ENCODE data around the gene C14orf132. TPM values are rescaled to one million over a fixed set of nuclear protein-coding genes. Genes with fewer than 3 reads are reported as not detected.

C14orf132 gene
- total RNA-seq, 1 experiment from 2014 or later = 1.3 TPM

DNA sequence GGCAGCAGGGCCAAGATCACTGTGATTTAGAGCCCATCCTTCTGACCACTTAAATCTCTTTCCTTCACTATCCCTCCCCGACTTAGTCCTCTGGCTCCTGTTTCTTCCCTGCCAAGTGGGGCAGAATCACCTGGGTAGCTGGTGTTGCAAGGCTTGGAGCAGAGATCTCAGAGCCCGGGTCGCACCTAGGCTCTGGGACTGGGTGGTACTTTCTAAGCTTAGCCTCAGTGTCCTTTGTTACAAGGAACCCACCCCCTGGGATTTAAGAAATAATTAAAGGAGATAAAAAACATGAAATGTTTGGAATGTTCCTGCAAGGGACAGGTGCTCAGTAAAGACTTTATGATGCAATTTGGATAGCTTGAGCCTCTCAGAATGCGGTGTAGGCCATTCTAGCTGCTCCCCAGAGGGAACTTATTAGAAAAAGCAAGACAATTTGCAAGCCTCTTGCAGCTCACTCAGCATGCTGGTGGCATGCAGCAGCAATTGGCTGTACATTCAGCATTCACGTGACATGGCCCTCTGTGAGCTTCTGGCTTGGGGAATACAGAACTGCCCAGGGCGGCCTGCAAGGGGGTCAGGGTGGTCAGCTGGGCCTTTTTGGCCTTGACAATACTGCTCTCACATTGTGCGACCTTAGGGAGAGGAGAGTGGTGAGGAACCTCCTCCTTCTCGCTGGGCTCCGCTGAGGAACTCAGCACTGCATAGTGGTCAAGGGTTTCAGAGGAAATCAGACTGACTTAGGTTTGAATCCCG lies 16.8 kb downstream of the C14orf132 start:
- DNase-seq (ENCODE audit: low read depth) = no peak
- in situ Hi-C loops (cut with HindIII; ENCODE audit: low pct_unique_long_range_greater_than_20kb, low sequenced_read_pairs) = no loop called here

DNA sequence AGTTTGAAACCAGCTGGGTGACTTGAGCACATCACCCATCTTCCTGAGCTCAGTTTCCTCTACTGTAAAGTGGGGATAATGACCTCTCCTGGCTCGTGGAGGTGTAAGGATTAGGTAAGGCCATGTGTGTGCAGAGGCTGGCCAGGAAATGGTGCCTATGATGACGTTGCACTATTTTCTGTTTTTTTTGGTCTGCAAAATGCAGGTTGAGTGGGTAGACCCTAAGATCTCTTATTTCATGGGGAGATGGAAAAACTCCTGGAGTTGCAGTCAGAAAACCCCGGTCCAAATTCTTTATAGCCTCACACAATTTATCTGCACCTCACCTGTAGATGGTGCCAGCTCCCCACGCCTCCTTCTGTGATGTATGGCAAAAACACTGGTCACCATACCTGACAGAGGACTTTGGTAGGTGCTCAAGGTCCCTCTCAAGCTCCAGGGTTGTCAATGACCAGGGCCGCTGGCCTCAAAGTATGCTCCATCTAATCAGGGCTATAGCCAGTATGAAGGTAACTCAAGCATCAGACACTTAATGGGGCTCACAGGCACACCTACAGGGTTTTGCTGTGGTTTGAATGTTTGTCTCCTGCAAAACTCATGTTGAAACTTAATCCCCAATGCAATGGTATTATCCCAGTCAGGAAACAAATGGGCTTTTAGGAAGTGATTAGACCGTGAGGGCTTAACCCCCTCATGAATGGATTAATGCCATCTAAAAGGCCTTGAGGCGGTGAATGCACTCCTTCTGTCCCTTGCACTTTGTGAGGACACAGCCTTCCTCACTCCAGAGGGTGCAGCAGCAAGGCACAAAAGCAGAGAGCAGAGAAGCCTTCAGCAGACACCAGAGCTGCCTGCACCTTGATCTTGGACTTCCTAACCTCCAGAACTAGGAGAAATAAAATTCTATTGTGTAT lies 17.6 kb downstream of the C14orf132 start:
- DNase-seq (ENCODE audit: low read depth) = no peak
- in situ Hi-C loops (cut with HindIII; ENCODE audit: low pct_unique_long_range_greater_than_20kb, low sequenced_read_pairs) = no loop called here

DNA sequence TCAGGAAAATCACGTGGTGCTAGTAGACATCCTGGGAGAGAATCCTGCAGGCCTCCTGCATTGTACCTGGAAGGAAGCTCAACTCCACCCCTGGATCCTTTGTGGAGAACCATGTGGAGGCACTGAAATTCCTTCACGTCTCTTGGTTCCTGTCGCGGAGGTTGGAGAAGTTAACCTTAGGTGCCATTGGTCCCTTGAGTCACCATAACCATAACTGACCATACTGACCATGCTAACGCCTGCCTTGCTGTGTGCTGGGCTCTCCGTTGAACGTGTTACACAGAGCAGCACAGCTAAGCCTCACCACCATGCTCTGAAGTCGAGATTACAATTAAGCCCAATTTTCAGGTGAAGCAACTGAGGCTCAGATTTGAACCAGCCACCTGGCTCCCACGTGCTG lies 18.6 kb downstream of the C14orf132 start:
- no peak for DNase-seq (ENCODE audit: low read depth)
- in situ Hi-C loops (cut with HindIII; ENCODE audit: low pct_unique_long_range_greater_than_20kb, low sequenced_read_pairs) = no loop called here

DNA sequence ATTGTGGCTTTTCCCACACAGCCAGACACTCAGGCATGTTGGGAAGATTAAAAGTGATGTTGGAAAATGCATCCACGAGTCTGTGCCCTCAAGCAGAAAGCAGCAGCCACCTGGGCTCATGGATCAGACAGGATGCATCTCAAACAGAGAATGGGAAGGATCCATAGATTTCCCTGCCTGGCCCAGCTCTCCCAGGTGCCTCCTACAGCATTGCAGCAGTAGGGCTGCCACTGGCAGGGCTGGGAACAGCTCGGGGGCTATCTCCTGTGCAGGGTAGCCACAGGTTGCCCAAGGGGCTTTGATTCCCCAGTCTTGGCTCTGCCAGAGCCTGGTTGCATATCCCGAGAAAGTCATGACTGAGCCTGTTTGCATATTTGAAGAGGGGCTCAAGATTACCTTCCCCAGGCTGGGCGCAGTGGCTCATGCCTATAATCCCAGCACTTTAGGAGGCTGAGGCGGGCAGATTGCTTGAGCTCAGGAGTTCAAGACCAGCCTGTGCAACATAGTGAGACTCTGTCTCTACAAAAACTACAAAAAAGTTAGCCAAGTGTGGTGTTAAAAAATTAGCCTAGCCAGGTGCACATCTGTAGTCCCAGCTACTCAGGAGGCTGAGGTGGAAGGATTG lies 19.5 kb downstream of the C14orf132 start:
- no peak for DNase-seq (ENCODE audit: low read depth)
- in situ Hi-C loops (cut with HindIII; ENCODE audit: low pct_unique_long_range_greater_than_20kb, low sequenced_read_pairs) = no loop called here

DNA sequence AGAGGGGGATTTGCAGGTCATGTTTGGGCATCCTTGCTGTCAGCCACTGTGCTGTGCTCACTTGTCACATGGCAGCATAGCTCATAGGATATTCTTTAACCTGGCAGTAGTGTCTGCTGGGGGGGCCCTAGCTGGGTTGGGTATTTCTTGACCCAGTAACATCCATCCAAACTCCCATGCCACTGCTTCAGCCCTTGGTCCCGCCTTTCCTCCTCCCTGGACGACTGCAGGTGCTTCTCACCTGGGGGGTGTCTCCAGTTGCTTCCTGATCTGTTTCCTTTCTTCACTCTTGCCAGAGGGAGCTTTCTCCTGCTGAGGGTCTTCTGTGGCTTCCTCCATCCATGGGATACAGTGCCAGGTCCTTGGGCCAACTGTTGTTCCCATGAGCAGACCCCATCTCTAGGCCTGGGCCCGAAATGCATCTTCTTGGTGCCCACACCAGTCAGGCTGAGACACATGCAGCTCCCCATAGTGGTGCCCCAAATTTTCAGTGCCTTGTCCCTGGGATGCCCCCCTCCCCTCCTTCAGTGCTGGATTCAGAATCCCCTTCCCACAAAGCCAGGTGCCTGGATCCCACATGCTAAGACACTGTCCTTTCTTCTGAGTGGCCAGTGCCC lies 20.5 kb downstream of the C14orf132 start:
- in situ Hi-C loops (cut with HindIII; ENCODE audit: low pct_unique_long_range_greater_than_20kb, low sequenced_read_pairs) = no loop called here
- DNase-seq (ENCODE audit: low read depth) = no peak

DNA sequence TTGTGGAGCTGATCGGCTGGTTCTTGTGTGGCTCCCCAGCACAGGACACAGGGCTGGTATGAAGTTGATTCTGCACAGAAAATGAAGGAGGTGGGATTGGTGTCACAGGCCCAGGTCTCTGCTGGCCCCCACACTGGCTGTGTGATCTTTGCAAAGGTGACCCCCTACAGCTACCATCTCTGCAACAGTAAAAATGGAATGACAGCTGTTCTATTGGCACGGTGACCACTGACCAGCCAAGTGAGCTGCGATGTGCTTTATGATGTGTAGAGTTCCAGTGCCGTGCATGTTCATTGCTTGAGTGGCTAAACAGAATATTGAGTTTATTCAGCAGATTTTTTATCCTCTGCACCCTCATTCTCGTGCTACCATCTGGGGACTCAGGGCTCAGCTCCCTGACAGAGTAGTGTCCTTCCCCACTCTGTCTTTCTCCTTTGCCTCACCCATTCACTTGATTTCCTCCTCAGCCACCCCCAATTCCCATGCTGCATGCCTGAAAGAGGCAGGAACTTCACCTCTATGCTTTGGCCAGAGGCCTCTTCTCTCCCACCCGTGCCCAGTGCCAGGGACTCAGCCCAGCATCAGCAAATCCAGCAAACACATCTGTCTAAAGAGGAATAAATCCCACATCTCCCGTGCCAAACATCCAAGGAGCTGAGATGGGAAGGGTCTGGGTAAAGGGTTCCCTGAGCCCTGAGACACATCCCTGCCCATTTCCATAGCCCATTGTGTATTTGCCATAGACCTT lies 21.2 kb downstream of the C14orf132 start:
- in situ Hi-C loops (cut with HindIII; ENCODE audit: low pct_unique_long_range_greater_than_20kb, low sequenced_read_pairs) = no loop called here
- no peak for DNase-seq (ENCODE audit: low read depth)

DNA sequence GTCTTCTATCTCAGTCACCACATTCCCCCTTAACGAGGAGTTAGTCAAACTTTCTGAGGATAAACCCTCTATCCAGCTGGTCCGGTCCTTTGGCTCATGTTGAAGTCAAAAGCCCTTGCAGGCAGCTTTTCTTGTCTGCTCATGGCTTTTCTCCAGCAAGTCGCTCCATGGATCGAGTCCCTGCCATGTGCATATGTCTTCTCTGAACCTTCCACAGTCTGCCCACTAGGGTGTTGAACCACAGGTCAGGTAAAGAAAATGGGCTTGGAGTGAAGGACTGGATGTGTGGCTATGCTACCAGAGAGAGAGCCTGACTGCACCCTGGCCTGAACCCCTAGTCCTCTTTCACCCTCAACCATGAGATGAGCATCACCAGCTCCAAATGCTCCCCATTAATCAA lies 22.8 kb downstream of the C14orf132 start:
- DNase-seq (ENCODE audit: low read depth) = no peak
- in situ Hi-C loops (cut with HindIII; ENCODE audit: low pct_unique_long_range_greater_than_20kb, low sequenced_read_pairs) = no loop called here

DNA sequence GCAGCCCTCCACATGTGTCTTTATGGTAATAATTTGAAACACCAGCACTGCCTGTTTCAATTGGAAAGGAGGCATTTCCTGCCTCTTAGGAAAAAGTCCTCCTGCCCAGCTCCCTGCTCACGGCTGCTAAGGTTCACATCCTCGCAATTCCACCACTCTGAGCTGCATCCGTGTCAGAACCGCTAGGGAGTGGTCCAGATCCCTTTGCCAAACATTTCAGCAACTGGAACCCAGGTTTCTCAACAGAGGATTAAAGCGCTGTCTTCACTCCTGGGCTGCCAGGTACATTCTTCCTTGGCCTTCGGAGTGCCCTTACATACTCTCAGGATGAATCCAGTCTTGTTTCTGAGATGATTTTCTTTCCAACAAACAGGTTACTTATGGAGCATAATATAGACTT lies 23.3 kb downstream of the C14orf132 start:
- no peak for DNase-seq (ENCODE audit: low read depth)
- in situ Hi-C loops (cut with HindIII; ENCODE audit: low pct_unique_long_range_greater_than_20kb, low sequenced_read_pairs) = no loop called here

DNA sequence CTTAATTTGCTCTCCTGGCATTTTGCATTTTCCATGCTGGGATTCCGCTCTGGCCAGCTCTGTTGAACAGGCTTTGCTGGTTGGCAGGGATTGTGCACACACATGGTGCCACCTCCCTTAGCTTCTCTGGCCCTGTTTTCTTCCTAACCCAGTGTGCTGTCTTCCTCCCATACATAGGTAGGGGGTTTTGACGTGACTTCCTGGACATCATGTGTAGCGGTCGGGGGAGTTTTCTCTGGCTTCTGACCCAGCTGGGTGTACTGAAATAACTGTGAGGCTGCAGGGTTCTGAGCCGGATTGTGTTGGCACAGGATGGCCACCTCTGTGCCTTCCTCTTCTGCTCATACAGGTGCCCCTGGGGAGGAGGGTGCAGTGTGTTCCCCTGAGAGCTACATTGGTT lies 25.7 kb downstream of the C14orf132 start:
- in situ Hi-C loops (cut with HindIII; ENCODE audit: low pct_unique_long_range_greater_than_20kb, low sequenced_read_pairs) = no loop called here
- no peak for DNase-seq (ENCODE audit: low read depth)

DNA sequence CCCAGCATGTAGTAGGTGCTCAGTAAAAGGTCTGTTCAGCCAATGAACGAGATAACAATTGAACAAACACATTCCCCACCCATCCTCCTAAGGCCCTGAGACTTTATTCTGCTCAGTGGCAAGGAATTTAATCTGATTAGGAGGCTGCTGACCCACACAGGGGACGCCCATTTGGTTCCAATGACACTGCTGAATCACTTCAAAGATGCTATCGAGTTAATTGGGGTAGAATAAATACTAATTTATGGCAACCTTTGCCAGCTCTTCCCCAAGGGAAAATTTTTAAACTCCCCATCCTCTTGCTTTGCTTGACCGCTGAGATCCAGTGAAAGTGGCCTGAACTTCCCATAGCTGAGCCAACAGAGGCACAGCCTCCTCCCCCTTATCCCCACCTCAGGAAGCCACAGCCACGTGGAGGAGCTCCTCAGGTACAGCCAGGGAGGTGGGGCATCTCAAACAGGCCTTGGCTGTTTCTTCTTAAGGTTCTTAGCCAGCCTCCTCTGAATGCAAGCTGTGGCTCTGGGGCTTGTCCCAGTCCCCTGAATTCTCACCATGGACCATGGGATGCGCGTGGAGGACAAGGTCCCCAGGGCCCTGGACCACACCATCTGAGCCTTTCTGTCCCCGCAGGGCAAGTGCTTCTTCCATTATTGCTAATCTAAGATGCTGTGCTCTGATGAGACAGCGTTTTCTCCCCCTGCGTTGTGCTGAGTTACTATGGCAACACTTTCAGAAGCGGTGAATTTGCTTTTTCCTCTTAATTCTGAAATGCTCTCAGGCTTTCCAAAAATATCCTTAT lies 26.7 kb downstream of the C14orf132 start:
- peak; percentile 4 for DNase-seq (ENCODE audit: low read depth)
- in situ Hi-C loops (cut with HindIII; ENCODE audit: low pct_unique_long_range_greater_than_20kb, low sequenced_read_pairs) = no loop called here

DNA sequence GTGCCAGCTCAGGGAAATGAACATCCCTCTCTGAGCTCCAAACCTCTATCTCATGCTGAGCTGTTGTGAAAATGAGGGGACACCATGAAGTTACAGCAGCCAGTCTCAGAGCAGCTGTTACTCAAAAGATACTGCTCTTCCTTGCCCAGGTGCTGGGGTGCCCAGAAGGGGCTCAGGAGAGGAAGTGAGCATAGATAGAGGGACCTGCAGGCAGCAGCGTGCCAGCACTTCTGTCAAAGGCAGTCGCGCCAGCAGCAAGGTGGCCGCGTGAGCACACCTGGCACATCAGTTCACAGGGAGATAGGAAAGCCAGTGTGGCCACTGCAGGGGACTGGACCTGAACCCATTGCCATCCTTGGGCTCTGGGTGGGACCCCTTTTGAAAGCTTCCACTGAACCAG lies 27.8 kb downstream of the C14orf132 start:
- in situ Hi-C loops (cut with HindIII; ENCODE audit: low pct_unique_long_range_greater_than_20kb, low sequenced_read_pairs) = no loop called here
- no peak for DNase-seq (ENCODE audit: low read depth)

DNA sequence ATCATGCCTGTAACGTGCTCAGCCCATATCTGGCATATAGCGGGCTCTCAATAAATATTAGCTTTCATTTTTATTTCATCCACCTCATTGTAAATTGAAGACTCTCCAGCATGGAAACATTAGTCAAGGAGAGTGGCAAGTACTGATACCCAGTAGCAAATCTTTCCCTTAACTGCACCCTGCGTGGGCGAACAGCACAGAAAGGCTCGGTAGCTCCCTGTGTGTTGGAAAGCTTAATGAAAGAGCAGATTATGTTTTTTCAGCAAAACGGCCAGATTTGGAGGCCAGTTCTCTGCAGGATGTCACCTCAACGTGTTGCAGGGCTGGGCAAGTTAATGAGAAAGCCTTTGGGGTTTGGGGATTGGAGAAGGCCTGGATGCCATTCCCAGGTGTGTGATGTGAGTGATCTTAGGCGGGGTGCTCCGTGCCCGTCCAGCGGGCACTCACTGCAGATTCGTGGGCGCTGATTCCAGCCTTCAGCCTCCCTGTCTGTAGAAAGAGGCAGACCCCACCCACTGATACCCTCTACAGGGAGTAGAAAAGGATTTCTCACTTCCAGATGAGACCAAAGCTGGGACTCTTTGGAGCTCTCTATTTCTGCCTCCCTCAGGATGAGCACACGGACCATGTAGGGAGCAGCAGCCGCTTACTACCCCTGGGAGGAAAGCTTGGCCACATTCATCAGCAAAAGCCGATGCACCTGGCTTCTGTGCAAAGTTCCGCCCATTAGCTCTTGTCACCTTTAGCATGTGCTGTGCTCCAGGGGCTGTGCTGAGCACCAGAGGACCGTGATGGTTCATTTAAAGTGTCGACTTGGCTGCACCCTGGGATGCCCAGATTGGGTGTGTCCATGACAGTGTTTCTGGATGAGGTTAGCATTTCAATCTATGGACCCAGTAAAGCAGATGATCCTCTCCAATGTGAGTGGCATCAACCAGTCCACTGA lies 29.1 kb downstream of the C14orf132 start:
- in situ Hi-C loops (cut with HindIII; ENCODE audit: low pct_unique_long_range_greater_than_20kb, low sequenced_read_pairs) = no loop called here
- DNase-seq (ENCODE audit: low read depth) = no peak

DNA sequence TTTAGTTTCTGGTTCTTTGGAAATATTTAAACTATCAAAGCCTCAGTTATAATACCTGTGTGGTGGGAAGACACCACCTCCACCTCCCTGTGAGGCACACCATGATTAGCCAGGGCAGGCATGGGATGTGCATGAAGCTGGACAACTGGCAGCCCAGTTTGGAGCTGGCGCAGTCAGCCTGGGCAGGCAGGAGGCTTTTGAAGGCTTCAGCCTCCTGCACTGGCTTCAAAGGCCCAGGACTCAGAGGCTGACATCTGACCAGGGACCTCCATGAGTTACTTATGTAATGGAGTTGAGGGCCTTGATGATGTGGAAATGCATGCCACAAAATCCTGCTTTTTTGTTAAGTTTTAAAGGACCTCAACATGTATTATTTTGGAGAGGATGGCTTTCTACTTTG lies 30.3 kb downstream of the C14orf132 start:
- in situ Hi-C loops (cut with HindIII; ENCODE audit: low pct_unique_long_range_greater_than_20kb, low sequenced_read_pairs) = no loop called here
- no peak for DNase-seq (ENCODE audit: low read depth)

DNA sequence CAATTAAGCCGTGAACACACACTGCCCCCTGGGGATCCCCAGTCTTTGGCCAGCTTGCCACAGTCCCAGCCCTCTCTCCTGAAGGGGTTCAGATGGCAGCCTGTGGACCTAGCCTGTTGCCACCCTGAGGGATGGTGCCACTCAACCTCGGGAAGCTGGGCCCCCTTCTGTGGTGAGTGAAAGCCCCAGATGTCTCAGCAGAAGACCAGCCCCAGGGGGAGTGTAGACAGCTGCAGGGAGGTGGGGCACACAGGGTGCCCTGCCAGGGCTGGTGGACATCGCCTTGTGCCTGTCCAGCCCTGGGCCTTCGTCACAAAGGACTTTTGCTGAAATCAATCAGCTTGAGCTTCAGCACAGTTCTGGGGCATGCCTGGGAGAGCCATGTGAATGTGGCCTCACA lies 32.4 kb downstream of the C14orf132 start:
- in situ Hi-C loops (cut with HindIII; ENCODE audit: low pct_unique_long_range_greater_than_20kb, low sequenced_read_pairs) = no loop called here
- no peak for DNase-seq (ENCODE audit: low read depth)

DNA sequence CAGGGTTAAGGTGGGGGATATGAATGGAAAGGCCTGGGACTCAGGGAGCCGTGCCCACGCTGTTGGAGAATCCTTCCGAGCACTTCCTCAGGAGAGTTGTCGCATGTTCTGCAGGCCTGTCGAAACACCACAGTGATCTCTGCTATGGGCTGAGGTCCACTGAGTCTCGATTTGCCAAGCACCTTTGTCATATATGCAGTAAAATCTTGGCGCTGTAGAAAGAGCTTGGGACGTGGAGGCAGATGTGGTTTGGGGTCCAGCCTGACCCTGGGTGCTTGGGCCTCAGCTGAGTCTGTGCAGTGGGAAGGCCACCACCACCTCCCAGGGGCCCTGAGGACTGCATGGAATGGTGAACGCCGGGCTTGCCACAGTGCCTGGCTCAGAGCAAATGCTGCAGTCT lies 32.9 kb downstream of the C14orf132 start:
- in situ Hi-C loops (cut with HindIII; ENCODE audit: low pct_unique_long_range_greater_than_20kb, low sequenced_read_pairs) = no loop called here
- DNase-seq (ENCODE audit: low read depth) = no peak

DNA sequence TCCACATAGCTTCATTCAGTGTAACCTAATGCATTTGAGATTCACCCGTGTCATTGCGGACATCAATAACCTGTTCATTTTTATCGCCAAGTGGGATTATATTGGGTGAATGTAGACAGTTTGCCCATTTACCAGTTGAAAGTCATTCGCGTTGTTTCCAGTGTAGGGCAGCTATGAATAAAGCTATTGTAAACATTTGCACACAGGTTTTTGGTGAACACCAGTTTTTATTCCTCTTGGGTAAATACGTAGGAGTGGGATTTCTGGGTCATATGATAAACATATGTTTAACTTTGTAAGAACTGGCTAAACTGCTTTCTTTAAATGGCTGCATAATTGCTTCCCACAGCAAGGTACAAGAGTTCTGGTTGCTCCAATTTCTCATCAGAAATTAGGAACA lies 33.6 kb downstream of the C14orf132 start:
- in situ Hi-C loops (cut with HindIII; ENCODE audit: low pct_unique_long_range_greater_than_20kb, low sequenced_read_pairs) = no loop called here
- DNase-seq (ENCODE audit: low read depth) = no peak
